GM12801 (cell line): Measurements from ENCODE around the gene DDR2.
"Not testable (repeated sequence)": the region's sequence is repeated elsewhere in the genome, so short reads cannot be mapped to it uniquely, and the experiment has no call there.

Experiments used
- TF ChIP-seq, protein P1 (sequence below): IDR thresholded peaks from one replicate; pipeline ENCODE4 v1.5.1; 2011; ENCODE audit warnings: control low read depth; ENCODE audit not compliant: insufficient read length; ENCODE audit errors: extremely low read depth

DDR2 gene

DNA sequence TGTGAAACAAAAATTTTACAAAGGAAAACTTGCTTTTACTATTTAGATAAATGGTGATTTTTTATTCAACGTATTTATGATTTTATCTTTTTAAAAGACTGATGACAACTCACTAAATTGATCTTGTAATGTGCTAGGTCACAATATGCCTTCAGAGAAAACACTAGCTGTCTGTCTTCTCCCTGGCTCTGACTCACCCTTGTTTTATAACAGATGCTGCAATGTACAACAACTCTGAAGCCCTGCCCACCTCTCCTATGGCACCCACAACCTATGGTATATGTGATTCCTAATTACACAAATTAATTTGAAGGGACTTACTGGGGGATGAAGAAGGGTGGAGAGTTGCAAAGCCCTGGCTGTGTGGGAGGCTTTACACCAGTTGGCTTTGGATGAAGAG is 133.5 kb downstream of the DDR2 start:
- TF ChIP-seq, protein P1, sequence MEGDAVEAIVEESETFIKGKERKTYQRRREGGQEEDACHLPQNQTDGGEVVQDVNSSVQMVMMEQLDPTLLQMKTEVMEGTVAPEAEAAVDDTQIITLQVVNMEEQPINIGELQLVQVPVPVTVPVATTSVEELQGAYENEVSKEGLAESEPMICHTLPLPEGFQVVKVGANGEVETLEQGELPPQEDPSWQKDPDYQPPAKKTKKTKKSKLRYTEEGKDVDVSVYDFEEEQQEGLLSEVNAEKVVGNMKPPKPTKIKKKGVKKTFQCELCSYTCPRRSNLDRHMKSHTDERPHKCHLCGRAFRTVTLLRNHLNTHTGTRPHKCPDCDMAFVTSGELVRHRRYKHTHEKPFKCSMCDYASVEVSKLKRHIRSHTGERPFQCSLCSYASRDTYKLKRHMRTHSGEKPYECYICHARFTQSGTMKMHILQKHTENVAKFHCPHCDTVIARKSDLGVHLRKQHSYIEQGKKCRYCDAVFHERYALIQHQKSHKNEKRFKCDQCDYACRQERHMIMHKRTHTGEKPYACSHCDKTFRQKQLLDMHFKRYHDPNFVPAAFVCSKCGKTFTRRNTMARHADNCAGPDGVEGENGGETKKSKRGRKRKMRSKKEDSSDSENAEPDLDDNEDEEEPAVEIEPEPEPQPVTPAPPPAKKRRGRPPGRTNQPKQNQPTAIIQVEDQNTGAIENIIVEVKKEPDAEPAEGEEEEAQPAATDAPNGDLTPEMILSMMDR: no peak

DNA sequence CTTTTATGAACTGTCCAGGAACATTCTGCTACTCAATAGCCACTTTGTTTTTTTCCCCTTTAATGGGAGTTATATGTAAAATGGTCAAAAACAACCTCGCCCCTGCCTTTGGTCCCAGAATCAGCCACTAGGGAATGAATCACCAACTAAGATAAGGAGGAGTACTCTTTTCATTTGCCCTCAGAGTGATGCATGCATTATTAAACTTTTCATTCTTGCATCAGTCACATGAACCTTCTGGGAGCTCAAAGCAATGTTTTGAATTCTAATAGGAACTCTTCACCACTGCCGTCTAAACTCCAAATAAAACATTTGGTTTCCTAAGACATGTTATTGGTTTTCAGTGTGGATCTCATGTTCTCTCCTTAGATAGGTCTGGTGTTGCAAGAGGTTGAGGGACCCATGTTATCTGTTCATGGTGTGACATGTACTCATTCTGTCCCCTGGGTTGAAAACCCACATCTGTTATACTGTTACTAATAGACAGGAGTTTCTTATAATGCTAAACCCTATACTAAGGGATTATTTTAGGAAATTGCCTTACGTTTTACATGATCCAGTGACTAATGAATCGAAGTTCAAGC is 140.4 kb downstream of the DDR2 start:
- TF ChIP-seq, protein P1: no peak

DNA sequence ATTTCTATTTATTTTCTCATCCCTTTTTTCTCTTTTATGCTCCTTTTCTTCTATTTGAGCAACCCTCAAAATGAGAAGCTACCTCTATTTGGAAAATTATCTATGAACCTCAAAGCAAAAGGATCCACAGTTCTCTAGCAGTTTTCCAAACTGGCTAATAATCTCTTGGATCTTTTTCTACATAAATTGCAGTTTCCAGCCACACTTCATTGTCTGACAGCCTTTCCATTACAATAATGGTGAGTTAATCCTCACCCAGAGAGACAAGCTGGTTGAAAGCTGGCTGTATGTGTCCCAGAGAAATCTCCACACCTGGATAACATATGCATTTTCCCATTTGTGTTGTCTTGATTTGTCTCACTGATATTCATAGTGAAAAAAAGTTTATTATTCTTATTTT is 141.7 kb downstream of the DDR2 start:
- TF ChIP-seq, protein P1: no peak

DNA sequence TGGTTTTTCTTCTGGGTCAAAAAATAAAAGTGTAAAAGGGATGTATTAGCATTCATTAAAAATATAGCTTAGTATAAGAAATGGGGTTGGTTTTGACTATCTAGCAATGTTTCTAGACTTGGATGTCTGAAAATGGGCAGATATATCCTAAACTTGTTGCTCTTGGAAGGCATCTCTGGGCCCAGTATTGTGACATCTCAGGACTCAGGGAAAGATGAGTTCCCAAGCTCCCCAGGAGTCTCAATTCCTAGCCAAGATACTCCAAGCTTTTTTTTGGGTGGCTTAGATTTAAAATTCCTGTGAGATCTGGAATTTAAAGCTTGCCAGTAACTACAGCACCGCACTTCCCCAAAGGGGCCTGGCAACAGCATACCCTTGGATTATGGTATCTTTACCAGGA is 146.8 kb downstream of the DDR2 start:
- TF ChIP-seq, protein P1: no peak

DNA sequence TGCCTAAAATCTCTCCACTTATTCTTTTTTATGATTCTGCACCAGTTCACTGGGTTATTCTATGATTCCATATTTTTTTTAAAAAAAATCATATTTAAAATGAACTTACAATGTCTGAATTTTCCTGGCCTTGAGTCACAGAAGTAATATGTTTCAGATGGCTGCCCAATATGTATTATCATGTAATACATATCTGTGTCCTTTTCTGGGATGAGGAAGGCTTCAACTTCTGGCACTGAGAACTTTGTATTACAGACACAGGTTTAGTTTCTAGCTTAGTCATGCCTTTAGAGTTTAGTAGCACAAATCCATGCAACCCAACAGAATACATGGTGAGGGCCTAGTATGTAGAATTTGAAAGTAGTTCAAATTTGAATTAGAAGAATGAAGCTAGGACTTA is 150.4 kb downstream of the DDR2 start:
- TF ChIP-seq, protein P1: no peak

DNA sequence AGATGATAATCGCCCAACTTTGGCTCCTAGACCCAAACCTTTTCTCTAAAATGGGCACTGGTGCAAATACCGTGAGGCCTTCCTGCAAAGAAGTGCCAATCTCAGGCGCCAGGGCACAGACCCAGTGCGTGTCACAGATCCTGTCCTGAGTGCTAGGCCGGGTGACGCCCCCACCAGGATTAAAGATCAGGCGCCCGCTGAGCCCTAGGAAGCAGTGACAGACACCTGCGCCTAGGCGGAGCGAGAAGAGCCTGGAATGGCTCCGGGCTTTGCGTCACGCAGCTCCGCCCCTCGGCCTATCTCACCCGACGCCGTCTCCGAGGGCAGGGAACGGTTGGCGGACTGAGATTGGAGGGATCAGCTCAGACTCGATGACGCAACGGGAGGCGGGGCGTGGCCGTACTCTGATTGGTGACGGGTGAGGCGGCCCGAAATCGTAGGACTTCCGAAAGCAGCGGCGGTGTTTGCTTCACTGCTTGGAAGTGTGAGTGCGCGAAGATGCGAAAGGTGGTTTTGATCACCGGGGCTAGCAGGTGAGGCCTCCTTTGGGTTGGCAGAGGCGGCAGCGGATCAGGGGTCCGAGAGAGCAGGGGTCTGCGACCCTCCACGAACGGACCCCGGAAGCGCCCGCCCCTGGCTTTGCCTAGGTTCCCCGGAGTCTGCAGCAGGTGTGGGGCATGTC is 158.2 kb downstream of the DDR2 start, which contains the start of gene HSD17B7:
HSD17B7 (plus strand) TSS at position 400 of the 682 bp plus-strand sequence; CDS start at position 499, 99 bp downstream.
- TF ChIP-seq, protein P1: not testable (repeated sequence)

DNA sequence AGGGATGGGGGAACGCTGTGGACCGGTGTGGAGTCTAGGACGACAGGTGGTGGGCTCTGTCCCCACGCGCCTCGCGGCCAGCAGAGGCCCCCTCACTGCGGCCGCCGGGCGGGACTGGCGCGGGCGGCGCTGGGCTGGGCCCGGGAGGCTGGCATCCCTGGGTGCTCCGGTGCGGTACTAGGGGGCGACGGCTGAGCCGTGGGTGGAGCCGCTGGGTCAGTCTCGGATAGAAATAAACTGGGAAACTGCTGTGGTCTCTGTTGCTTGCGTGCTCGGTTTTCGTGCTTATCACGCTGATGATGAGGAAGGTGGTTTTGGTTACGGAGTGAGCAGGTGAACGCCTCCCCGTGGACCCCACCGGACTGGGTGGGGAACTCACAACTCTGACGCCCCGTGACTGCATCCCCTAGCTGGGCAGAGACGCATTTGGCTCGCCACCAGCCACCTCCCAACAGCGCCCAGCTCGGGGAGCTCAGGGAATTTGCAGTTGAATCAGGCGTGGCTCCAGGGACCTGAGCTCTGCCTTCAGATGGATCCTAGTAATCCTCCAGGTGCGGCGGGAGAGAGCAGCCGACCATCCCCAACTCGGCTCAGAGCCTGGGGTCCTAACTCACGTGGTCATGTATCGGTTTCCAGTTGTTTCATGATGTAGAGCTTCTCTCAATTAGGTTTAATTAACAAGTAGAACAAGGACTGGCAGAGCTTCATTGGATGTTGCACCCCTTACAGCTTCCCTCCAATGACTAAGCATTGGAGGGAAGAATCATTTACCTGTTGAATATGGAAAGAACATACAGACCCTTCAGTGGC is 190.3 kb downstream of the DDR2 start:
- TF ChIP-seq, protein P1: no peak
